Medulla oblongata (tissue), 1 donor: ENCODE measurements around the gene PSMD2.
"Not testable (repeated sequence)": the region's sequence is repeated elsewhere in the genome, so short reads cannot be mapped to it uniquely, and the experiment has no call there.

Source experiments
- DNase-seq: peaks from one replicate; pipeline ENCODE4 v3.0.0-alpha.2; 2015; ENCODE audit errors: extremely low spot score

PSMD2 gene

GRCh38 chr3:184339451-184340135, 40.6 kb downstream of the PSMD2 start:
- DNase-seq = not testable (repeated sequence)

GRCh38 chr3:184341925-184342324, 42.9 kb downstream of the PSMD2 start:
- no peak for DNase-seq

- no peak for DNase-seq
Measured at GRCh38 chr3:184343200-184343876, 44.3 kb downstream of the PSMD2 start.

DNA sequence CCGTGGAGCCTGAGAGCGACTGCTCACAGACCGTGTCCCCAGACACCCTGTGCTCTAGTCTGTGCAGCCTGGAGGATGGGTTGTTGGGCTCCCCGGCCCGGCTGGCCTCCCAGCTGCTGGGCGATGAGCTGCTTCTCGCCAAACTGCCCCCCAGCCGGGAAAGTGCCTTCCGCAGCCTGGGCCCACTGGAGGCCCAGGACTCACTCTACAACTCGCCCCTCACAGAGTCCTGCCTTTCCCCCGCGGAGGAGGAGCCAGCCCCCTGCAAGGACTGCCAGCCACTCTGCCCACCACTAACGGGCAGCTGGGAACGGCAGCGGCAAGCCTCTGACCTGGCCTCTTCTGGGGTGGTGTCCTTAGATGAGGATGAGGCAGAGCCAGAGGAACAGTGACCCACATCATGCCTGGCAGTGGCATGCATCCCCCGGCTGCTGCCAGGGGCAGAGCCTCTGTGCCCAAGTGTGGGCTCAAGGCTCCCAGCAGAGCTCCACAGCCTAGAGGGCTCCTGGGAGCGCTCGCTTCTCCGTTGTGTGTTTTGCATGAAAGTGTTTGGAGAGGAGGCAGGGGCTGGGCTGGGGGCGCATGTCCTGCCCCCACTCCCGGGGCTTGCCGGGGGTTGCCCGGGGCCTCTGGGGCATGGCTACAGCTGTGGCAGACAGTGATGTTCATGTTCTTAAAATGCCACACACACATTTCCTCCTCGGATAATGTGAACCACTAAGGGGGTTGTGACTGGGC, 45.7 kb downstream of the PSMD2 start:
- DNase-seq = peak; percentile 44

DNA sequence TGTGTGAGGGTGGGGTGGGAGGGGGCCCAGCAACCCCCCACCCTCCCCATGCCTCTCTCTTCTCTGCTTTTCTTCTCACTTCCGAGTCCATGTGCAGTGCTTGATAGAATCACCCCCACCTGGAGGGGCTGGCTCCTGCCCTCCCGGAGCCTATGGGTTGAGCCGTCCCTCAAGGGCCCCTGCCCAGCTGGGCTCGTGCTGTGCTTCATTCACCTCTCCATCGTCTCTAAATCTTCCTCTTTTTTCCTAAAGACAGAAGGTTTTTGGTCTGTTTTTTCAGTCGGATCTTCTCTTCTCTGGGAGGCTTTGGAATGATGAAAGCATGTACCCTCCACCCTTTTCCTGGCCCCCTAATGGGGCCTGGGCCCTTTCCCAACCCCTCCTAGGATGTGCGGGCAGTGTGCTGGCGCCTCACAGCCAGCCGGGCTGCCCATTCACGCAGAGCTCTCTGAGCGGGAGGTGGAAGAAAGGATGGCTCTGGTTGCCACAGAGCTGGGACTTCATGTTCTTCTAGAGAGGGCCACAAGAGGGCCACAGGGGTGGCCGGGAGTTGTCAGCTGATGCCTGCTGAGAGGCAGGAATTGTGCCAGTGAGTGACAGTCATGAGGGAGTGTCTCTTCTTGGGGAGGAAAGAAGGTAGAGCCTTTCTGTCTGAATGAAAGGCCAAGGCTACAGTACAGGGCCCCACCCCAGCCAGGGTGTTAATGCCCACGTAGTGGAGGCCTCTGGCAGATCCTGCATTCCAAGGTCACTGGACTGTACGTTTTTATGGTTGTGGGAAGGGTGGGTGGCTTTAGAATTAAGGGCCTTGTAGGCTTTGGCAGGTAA, 46.5 kb downstream of the PSMD2 start:
- peak; percentile 97 for DNase-seq

DNA sequence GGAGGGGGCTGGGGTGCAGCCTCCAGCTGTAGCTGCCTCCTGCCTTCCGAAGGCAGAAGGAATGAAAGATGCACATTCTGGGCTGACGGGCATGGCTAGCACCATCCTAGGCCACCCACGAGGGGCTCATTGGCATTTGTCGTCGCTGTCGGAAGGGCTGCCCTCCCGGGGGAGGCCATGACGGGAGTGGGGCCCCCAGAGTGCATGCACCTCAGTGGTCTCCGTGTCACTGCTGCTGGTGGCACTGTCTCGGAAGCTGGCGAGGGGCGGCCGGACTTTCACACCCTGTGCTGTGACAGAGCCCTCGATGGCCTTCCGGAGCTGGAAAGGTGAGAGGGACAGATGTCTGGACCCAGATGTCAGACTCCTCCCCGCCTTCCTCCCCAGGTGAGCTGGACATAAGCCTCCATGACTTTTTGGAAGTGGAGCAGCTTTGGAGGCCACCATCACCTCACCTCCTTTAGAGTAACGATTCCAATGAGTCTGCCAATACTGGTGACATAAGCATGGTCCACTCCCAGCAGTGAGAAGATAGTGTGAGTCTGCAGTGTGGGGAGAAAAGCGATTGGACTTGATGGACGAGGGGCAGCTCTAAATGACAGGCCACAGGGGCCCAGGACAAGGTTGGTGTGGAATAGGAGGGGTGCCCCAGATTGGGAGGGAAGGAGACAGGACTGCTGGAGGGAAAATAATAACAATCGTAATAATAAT, 47.6 kb downstream of the PSMD2 start:
- no peak for DNase-seq

DNA sequence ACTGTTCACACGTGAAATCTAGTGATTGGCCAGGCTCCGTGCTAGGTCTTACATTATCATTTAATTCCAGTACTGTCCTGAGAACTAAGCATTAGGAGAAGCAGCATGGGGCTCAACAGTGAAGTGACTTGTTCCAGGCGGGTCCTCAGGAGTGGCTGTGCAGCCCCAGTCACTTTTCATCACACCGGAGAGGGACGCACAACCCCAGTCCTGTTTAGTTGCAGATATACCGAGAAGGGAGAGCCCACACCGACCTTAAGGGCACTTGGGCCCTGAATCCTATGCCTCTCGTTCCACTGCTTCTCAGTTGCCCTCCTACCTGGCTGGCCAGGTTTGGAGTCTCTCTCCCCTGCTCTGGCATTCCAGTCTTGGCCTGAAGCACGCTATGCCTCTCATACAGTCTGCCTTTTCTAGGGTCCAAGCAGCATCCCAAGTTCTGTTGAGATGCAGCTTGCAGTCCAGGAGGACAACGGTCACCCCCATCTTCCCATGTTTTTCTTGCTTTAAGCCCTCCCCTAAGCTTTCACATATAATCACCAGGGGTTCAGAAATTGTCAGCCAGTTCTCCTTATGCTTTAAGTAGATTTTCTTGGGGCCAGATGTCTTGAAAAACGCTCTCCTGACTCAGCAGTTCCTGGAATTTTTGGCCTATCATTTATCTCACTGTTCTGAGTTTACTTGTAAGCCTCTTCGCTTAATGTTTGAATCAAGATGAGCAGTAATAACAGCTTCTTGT, 48.4 kb downstream of the PSMD2 start:
- DNase-seq = no peak

- DNase-seq = no peak
Measured at GRCh38 chr3:184348057-184348382, 49.0 kb downstream of the PSMD2 start.

- no peak for DNase-seq
Measured at GRCh38 chr3:184349563-184350470, 50.8 kb downstream of the PSMD2 start.

DNA sequence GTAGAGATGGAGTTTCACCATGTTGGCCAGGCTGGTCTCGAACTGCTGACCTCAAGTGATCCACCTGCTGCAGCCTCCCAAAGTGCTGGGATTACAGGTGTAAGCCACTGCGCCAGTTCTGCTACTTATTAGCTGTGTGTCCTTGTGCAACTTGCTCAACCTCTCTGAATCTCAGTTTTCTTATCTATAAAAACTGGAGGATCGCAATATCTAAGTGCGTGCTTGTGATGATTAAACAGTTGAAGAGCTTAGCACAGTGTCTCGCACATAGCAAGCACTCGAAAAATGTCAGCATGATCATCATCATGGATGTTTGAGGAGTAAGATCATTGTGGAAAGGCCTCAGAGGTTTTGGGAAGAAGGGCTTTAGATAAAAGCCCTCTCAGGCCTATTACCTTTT, 51.6 kb downstream of the PSMD2 start:
- DNase-seq = no peak

DNA sequence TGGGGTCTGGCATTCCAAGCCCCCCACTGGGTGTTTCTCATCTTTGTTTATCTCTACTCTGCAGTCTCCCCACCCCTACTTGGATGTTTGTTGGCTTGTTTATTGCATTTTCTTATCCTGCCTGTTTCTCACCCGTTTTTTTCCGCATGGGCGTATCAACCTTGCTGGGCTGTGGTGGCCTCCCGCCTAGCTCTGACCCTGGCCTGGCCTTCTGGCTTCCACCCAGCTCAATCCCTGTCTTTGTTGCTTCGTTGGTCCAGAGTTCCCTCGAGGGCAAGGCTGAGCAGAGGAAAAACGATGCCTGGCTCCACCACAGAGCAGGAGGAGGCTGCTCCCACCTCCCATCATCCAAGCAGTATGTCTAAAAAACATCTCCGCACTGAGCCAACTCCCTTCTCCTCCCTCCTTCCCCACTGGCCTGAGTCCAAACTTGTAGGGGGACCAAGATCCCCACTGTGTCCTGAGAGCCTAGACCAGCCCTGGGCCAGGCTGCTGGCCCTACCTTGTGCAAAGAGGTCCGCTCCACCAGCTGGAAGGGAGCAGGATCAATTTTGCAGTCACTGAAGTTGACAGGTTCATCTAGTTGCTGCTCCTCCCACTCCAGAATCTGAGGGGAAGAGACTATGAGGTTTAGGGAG, 52.6 kb downstream of the PSMD2 start:
- no peak for DNase-seq

DNA sequence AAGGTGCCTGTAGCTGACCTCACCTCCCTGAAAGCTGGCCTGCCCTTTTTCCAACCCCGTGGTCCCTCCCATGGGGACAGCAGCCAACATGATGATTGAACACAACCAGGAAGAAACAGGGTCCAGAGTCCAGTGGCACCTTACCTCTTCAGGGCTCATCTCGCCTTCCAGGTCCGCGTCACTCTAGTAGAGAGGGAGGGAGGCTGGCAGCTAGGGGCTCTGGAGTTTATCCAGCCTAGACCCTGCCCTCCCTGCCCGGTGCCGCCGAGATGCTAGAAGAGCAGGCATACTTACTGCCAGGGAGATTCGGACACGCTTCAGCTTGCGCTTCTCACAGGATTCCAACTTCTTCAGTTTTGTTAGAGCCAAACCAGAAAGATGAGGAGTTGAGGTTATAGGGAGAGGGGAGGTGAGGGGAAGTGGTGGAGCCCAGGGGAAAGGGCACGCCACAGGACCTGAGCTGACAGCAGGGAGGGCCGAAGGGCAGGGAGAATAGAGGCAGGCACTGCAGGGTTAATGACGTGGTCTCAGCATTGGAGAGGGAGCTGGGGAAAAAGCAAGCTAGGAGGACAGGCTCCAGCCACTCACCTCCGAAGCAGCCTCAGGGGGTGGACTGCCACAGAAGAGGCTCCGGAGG, 53.2 kb downstream of the PSMD2 start:
- no peak for DNase-seq

DNA sequence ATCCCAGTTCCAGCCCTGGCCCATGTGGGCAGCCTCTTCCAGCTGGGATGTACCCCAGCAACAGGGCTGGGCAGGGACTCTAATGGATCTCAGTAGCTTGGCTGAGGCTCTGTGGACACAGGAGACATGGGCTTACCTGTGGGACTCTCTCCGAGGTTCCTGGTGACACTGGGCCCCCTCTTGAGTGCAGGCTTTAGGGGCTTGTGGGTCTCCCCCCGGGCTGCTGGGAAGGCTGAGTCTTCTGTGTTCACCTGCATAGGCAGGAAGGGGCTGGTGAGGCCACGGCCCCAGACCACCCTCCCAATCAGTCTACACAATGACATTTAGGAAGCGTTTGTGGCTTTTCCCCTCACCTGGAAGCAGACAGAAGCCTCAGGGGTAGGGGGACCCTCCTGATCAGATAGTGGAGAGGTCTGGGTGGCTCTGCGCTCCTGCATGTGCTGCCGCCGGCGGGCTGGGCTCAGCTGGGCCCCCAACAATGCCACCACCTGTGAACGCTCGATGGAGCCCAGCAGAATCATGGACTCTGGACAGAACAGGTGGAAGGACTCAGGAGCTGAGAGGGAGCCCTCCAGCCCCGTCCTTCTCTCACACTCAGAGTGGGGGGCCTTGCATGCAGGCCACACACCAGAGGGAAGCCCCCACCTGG, 54.0 kb downstream of the PSMD2 start:
- no peak for DNase-seq

DNA sequence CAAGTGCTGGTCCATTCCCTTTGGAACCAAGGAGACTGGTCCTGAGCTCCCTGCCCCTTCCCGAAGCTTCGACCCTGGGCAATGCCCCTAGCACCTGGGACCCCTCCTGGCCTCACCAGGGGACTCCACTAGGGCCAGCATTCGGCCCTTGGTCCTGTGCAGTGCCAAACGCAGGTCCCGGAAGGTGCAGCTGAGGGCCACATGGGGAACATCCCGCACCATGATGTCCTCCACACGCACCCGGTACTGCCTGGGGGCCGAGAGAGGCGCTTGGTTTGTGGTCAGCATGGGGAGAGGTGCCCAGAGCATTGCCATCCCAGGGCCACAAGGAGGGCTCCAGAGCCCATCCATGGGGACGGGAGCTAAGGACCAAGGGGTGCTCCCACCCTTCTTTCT, 54.5 kb downstream of the PSMD2 start:
- DNase-seq = no peak

- DNase-seq = no peak
Measured at GRCh38 chr3:184354121-184354728, 55.2 kb downstream of the PSMD2 start.

- DNase-seq = no peak
Measured at GRCh38 chr3:184354754-184355153, 55.7 kb downstream of the PSMD2 start.

DNA sequence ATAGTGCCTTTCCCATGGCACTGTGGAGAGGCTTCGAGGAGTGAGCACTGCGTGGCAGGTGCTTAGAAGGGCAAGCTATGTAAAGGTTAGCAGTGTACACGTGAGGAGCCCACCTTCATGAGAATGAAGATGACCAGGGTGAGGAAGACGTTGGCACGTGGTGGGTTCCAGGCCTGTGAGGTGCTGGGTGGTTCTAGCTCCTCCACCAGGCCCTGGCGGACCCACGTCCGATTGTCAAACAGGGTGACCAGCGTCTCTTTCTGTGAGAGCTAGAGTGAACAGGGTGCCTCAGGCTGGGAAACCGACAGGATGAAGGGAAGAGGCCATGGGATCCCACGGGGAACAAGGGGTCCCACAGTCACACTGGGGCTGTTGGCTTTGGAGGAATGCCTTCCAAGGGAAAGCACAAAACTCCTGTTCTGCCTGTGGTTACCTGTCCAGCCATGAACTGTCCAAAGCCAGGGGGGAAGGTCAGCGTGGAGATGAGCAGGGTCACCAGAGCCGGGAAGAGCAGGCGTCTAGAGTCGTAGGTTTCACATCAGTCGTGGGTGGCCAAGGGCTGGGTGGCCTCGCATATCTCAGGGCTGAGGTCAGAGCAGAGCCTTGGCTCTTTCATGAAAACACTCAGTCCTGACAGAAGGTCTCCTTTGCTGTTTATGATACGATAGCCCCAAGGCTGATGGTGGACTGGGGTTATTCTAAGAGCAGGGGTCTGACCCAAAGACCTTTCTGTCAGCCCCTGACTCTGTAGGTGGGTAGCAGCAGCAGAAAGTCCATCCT, 56.4 kb downstream of the PSMD2 start:
- no peak for DNase-seq
